ENCODE results near the gene ALOX15B. TPM values are rescaled to one million over a fixed set of nuclear protein-coding genes. Genes with fewer than 3 reads are reported as not detected.

Gene ALOX15B
- total and polyA plus RNA-seq, 10 of the 15 experiments (the other 5 are each of a cell fraction or from before 2014, with no cell fraction given), result 0.01 TPM; not detected in 9

DNA sequence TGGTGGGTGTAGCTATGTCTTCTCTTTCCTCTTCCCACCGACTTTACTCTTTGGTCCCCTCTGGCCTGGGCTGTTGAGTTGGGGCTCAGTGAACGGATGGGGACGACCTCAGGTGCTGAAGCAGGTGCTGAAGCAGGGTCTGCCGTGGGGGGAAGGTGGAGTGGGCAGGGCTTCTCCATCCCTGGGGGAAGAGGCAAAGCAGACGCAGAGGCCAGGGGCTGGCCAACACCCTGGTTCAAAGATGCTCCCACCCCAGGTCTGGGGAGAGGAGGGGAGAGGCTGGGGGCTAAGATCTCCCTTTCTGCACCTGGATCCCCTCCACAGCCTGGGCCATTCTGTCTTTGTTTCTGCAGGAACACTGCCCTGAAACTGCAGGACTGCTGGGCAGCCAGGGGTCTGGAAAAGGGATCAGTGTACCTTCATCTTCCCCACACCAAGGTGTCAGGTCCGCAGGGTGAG, 25.7 kb downstream of the ALOX15B start:
- Histone ChIP-seq H3K4me2 (ENCODE audit: control insufficient read depth, insufficient read depth) (no peak overlapping the region), H3K9ac (ENCODE audit: control insufficient read depth, insufficient read depth, low read length) (no peak overlapping the region), H3K79me2 (ENCODE audit: control insufficient read depth, insufficient read depth, low read length) (no peaks in the 10 kb centered on the region), H3K9me3 (replicated peaks; ENCODE audit: control insufficient read depth, insufficient read depth, low read length) (no peaks in the 10 kb centered on the region), H2AFZ (ENCODE audit: control insufficient read depth, low read depth, low read length) (no peak overlapping the region), H3K27ac (ENCODE audit: control insufficient read depth, insufficient read depth) (no peak overlapping the region), H3K4me3 (no peak overlapping the region), H3K36me3 (ENCODE audit: control insufficient read depth in 2 of 2, insufficient read depth in 2 of 2, low read length in 1 of 2) (no peaks in the 10 kb centered on the region), H3K4me1 (ENCODE audit: control insufficient read depth, insufficient read depth, low read length) (no peaks in the 10 kb centered on the region), H3K27me3 (replicated peaks in 1 of 2; ENCODE audit: control insufficient read depth in 2 of 2, insufficient read depth in 2 of 2, low read length in 1 of 2) (peaks cover 0 to 3% of the 10 kb centered on the region in 2 experiments), H4K20me1 (ENCODE audit: control insufficient read depth, insufficient read depth) (no peaks in the 10 kb centered on the region)
- intact Hi-C loops (cut with micrococcal nuclease; ENCODE audit: unreplicated experiment), result loop anchor here (5.0 kb wide), 2 partner anchors 53 to 98 kb away; partner anchors contain the start of genes ALOXE3 and VAMP2
- ChIA-PET SMC1A (ENCODE audit: uncharacterized antibody, unreplicated experiment) (no interaction called here), POLR2A (no interaction called here), RAD21 (ENCODE audit: unreplicated experiment) (no interaction called here), CTCF (interaction anchor here (1.1 to 2.4 kb wide), 3 partner anchors 9 to 236 kb away, joined by 3 to 8 read pairs (median 3); no protein-coding TSS in a partner anchor)
- in situ Hi-C loops (cut with MboI), result no loop called here
- no peak for DNase-seq (ENCODE audit: low read depth, low spot score)
- 2% methylated on average over 6 of the region's 6 CpGs for WGBS (ENCODE audit: insufficient coverage, insufficient replicate concordance, low lambda C conversion rate, missing lambda C conversion rate)
- FAIRE-seq, result no peak
- no TSS peak for BruUV-seq (replicated peaks)
- ATAC-seq, result no peak
- TF ChIP-seq JUND (IDR thresholded peaks at IDR 0.05; ENCODE audit: low read depth, low read length) (no peak), KLF5 (IDR thresholded peaks at IDR 0.05; ENCODE audit: partially characterized antibody) (no peak), CREM (IDR thresholded peaks at IDR 0.05; ENCODE audit: low read depth) (no peak), GABPA (IDR thresholded peaks at IDR 0.05; ENCODE audit: low read depth) (no peak), ZNF217 (IDR thresholded peaks at IDR 0.05) (no peak), YY1 (IDR thresholded peaks at IDR 0.05; ENCODE audit: low read depth, low read length) (no peak), TCF3 (IDR thresholded peaks at IDR 0.05; ENCODE audit: borderline replicate concordance, insufficient read depth, low read depth, low read length) (no peak), NFIC (IDR thresholded peaks at IDR 0.05; ENCODE audit: low read depth, low read length) (no peak), CBX5 (IDR thresholded peaks at IDR 0.05; ENCODE audit: low read depth) (no peak), FOXM1 (IDR thresholded peaks at IDR 0.05; ENCODE audit: low read depth, low read length) (no peak), SUZ12 (IDR thresholded peaks at IDR 0.05; ENCODE audit: unreplicated experiment) (no peak), ZZZ3 (IDR thresholded peaks at IDR 0.05; ENCODE audit: control insufficient read depth, insufficient read length, low read depth) (no peak), RAD51 (IDR thresholded peaks at IDR 0.05) (no peak)
- TF ChIP-seq, protein P1, sequence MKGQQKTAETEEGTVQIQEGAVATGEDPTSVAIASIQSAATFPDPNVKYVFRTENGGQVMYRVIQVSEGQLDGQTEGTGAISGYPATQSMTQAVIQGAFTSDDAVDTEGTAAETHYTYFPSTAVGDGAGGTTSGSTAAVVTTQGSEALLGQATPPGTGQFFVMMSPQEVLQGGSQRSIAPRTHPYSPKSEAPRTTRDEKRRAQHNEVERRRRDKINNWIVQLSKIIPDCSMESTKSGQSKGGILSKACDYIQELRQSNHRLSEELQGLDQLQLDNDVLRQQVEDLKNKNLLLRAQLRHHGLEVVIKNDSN (IDR thresholded peaks at IDR 0.05; ENCODE audit: borderline replicate concordance, extremely low read length, insufficient read depth, low read depth, low read length), result no peak
- TF ChIP-seq, protein P2, sequence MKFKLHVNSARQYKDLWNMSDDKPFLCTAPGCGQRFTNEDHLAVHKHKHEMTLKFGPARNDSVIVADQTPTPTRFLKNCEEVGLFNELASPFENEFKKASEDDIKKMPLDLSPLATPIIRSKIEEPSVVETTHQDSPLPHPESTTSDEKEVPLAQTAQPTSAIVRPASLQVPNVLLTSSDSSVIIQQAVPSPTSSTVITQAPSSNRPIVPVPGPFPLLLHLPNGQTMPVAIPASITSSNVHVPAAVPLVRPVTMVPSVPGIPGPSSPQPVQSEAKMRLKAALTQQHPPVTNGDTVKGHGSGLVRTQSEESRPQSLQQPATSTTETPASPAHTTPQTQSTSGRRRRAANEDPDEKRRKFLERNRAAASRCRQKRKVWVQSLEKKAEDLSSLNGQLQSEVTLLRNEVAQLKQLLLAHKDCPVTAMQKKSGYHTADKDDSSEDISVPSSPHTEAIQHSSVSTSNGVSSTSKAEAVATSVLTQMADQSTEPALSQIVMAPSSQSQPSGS (IDR thresholded peaks at IDR 0.05; ENCODE audit: low read length), result no peak
- TF ChIP-seq, protein P3, sequence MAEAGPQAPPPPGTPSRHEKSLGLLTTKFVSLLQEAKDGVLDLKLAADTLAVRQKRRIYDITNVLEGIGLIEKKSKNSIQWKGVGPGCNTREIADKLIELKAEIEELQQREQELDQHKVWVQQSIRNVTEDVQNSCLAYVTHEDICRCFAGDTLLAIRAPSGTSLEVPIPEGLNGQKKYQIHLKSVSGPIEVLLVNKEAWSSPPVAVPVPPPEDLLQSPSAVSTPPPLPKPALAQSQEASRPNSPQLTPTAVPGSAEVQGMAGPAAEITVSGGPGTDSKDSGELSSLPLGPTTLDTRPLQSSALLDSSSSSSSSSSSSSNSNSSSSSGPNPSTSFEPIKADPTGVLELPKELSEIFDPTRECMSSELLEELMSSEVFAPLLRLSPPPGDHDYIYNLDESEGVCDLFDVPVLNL (IDR thresholded peaks at IDR 0.05; ENCODE audit: low read depth, low read length), result no peak
- TF ChIP-seq, protein P4, sequence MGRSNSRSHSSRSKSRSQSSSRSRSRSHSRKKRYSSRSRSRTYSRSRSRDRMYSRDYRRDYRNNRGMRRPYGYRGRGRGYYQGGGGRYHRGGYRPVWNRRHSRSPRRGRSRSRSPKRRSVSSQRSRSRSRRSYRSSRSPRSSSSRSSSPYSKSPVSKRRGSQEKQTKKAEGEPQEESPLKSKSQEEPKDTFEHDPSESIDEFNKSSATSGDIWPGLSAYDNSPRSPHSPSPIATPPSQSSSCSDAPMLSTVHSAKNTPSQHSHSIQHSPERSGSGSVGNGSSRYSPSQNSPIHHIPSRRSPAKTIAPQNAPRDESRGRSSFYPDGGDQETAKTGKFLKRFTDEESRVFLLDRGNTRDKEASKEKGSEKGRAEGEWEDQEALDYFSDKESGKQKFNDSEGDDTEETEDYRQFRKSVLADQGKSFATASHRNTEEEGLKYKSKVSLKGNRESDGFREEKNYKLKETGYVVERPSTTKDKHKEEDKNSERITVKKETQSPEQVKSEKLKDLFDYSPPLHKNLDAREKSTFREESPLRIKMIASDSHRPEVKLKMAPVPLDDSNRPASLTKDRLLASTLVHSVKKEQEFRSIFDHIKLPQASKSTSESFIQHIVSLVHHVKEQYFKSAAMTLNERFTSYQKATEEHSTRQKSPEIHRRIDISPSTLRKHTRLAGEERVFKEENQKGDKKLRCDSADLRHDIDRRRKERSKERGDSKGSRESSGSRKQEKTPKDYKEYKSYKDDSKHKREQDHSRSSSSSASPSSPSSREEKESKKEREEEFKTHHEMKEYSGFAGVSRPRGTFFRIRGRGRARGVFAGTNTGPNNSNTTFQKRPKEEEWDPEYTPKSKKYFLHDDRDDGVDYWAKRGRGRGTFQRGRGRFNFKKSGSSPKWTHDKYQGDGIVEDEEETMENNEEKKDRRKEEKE (IDR thresholded peaks at IDR 0.05), result no peak
